HG02884 (cell line): Measurements from ENCODE around the gene GMFB.

Experiments
- ATAC-seq: cut with Tn5 transposase; IDR thresholded peaks from one replicate; pipeline ENCODE4 v1.9.1; 2021; ENCODE audit warnings: mild to moderate bottlenecking, moderate library complexity; ENCODE audit not compliant: unreplicated experiment

Gene GMFB

DNA sequence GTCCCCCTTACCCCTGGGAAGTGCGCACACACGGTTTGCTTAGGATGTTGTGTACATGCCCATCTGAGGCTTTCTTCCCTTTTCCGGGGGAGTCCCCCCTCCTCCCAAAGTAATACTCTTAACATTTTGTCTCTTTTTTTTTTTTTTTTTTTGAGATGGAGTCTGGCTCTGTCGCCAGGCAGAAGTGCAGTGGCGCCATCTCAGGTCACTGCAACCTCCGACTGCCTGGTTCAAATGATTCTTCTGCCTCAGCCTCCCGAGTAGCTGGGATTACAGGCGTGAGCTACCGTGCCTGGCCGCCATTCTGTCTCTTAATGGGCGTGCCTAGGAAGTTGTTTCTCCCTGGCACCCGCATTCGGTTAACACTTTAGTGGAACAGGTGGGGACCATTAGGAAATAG, 4.5 kb upstream of the GMFB start:
- no peak for ATAC-seq

DNA sequence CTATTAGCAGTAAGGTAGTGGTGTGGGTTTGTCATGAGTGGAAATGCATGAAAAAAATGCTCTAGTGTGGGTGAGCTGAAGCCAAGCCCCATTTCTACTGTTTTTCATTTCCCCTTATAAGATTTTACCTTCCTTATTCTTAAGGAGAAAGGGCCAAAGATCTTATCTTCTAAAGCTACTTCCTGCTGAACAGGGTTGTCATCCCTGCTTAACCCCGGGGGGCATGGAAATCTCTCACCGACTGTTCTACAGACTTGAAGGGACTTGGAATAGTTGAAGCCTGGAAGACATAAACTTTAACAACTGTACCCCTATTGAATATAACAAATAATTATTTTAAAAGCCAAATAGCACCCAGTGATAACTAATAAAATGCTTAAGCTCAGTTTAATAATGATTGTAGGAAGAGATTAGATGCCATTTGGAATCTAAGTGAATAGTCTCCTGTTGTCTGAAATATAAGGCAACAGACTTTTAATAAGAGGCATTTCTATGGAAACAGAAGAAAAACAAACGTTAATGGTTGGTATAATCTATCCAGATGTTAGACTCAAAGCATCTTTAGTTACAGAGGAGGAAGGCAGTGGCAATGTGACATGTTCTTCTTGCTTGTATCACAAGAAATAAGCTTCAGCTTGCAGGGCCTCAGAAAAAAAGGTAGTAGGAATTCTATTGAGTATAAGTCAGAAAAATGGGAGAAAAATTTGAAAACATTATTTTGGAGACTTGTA, 1.8 kb upstream of the GMFB start:
- ATAC-seq, result no peak

DNA sequence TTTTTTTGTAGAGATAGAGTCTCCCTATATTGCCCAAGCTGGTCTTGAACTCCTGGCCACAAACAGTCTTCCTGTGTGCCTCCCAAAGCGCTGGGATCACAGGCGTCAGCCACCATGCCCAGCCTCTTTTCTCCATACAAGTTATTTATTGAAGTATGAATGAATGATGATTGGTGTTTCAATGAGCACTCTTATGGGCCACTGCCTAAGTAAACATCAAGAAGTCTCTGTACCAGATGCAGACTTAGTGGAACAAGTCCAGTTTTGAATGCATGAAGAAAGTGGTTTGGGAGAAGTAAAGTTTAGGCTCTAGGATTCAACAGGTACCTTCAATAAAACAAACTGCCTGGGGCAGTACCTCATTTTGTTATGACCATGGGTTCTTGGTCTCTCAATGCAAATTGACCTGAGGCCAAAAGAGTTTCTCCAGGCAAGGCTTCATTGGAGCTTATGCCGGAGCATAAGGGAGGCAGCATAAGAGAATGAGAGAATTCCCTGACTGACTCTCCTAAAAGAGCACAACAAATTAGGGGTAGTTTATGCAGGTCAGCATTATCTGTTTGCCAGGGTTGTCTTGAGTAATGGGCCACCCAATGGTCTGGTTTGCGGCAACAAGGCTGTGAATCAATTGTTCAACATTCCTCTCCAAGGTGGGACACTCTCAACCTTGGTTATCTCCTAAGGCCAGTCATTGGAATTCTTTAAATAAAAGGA, 1.1 kb upstream of the GMFB start:
- no peak for ATAC-seq

DNA sequence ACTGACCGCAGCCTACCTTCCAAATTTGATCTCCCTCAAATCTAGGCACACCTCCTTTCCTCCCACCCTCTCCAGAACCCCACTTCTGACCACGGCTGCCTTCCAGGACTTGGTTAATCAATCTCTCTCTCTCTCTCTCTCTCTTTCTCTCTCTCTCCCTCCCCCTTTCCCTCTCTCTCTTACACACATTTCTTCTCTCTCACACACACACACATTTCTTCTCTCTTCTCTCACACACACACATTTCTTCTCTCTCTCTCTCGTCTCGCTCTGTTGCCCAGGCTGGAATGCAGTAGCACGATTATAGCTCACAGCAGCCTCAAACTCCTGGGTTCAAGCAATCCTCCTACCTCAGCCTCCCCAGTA, 521 bp upstream of the GMFB start:
- ATAC-seq, result peak; percentile 22

DNA sequence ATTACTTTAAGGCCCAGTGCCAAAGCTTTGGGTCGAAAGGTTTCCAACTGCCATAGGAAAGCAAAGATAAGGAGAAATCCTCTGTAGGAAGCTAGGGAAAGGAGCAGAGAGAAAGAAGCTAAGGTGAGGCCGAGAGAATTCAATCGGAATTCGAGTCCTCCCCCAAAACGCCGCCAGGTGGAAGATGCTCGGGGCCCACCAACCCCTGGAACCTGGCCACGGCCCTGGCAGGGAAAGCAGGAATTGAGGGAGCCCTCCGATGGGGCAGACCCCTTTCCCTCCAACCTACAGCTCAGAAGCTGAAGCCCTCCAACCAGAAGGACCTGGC, 498 bp downstream of the GMFB start:
- no peak for ATAC-seq

DNA sequence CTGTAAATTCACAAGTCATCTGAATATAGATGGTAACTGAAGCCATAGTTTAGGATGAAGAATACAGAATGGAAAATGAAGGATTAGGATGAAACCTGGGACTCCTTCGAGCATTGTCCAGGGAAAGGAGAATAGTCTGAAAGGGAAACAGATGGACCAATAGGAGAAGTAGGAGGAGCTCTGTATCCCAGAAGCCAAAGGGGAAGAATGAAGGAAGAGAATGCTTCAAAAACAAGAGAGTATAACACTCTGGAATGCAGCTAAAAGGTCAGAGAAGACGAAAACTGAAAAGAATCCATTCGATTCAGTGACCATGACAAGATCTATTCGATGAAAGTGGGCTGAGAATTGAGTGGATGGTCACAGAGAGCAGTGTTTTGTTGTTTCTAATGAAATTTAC, 1.0 kb downstream of the GMFB start:
- ATAC-seq, result no peak

DNA sequence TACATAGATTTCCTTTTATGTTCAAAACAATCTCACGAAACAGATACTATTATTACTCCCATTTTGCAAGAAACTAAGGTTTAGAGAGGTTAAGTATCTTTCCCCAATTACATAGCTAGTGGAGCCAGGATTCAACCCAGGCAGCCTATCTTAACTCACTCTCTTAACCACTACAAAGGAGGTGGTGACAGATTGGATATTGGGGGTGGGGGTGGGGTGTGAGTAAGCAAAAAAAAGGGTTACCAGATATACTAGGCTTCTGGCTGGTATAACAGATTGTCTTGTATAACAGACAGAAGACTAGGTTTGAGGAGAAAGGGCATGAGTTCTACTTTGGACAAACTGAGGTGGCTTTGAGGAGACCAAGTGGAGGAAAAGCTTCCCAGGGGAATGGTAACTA, 2.1 kb downstream of the GMFB start:
- ATAC-seq, result no peak

DNA sequence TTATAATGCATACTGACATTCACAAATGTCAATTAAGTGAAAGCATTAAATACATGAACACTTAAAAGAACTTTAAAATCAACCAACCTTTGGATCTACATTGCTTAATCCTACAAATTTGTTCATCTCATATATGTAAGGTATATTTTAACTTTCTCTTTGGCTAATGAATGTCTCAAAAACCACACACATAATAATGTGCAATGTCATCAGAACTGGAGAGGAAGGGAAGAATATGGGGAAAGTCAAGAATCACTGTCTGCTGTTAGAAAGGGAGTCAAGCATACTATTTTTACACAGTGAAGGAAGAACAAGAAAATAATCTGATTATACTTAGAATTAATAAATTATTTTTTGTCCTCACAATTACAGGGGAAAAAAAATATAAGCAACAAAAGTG, 4.9 kb downstream of the GMFB start:
- ATAC-seq, result no peak

DNA sequence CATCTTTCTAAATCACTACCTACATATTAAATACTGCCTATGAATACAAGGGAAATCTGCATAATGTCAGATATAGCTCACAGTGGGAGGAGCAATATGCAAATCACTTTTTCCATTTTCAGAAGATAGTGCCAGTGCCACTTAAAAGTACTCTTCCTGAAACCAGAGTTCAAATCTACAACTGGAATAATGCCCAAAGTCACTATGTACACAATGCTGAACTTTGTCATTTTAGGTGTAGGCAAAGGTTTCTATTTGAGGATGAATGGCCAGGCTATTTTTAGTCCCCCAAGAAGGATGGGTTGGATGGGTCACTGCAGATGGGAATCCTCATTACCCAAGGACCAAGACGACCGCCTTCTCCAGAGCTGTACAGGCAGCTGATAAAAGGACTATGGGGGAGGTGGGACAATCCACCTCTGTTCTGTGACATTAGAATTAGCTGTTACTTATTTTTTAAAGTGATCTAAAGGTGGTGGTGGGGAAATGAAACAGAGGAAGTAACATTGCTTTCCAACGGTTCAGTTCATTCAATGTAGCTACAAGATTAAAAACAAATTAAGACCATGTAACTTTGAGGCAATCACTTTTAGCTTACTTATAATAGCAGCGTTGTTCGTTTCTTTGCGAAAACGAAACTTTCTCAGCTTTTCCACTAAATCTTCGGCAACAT, 5.6 kb downstream of the GMFB start:
- ATAC-seq, result no peak

DNA sequence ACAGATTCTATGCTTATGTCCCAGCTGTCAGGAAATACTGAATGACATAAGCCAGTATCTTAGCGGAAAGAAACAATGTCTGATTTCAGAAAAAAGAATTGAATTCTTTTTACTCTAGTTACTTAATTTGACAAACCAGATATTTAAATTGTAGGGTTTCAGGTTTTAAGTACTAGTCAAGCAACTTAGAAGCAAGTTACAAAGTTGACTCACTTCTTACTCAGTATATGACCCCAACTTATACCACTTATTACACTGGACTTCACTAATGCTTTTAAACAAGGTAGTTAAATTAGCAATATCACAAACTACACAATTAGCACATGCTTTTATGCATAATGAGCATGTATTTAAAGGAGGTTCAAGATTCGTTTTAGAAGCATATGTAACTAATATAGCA, 7.1 kb downstream of the GMFB start:
- ATAC-seq, result no peak

DNA sequence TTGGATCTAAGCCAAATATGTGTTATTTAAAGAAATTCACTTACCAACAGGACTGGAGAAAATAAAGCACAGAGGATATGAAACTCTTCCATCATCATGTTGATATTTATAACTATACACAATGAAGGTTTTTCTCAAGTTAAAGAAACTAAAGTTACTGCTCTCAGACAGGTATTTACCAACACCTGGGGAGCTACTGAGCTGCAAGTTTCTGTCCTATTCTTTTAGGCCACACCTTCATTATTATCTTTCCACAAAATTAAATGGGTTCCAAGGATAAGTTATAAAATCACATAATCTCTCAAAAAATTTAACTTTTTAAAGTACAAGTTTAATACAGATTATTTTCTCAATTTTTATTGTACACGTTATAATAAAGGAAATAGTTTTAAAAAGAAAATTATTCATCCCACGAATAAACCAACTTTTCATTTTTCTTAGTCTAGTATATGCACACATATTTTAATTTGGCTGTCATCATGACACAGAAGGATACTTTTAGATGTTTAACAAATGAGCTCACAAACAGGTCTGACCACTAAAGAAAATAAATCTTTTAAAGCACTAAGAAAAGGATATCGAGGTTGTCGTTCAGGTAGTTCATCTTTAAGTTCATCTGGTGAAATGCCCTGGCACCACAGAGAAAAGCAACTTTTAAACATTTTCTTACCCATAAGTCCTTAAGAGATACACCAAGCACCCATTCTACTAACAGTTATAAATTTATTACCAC, 7.8 kb downstream of the GMFB start:
- ATAC-seq, result no peak

DNA sequence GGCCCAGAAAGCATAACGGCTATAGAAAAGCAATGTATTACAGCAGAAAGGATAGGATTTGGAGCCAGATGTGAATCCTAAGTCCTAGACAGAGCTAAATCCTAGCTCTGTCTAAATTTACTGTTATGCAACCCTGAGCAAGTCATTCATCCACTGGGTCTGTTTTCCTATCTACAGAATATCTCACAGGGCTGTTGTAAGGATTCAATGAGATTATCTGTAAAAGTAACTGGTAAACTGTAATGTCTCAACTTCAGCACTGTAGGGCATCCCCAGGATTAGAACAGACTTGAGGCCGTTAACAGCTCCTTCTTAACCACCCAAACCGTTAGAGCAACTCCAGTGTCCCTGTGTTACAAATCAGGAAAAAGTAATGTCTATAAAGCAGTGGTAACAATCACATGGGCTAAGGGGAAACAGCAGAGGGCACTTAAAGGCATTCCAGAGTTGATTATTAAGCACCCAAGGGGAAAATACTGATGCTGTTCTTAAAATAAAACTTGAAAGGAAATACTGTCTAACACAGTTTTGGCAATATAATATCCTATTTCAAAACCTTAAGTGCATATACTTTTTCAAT, 10.1 kb downstream of the GMFB start:
- no peak for ATAC-seq

DNA sequence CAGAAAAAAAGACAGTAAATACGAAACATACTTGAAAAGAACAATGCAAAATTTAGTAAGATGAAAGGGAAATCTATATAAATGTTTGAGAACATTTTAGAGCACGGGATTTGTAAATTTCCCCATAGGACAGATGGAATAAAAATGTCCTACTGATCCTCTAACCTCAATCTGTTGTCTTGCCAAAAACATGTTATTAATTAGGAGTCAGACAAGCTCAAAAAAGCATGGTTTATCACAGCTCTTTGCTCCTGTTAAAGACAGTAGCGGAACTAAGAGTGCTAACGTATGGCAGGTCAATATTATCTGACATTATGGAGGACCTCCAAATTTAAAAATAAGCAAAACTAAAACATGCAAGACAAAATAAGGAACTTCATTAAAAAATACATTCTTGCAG, 12.9 kb downstream of the GMFB start:
- ATAC-seq, result no peak

DNA sequence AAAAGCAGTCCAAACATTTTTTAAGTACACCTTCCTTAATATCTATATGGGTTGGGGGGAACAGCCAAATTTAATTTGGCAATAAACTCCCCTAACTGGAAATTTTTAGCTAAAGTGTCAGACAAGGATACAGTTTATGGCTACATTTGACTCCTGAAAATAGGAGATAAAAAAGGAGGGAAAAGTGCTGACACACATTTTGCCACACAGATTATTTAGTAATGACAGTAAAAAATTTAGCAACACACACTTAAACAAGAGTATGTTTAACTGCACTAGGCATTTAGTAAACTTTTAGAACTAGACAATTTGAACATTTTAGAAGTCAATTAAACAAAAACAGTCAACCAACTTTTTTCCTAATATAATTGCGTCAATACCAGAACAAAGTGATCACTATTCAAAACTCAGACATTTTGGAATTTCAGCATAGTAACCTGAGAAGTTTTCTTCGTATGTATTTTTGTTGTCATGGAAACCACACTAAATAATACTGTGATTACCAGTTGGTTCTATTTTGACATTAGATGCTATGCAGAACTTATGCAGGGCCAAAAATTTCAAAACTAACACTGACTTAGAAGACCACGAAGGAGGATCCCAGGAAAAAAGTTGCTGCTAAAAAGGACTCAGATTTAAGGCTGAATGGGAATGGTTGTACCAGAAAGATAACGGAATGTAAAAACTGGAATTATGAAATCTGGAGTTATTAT, 13.4 kb downstream of the GMFB start:
- no peak for ATAC-seq

DNA sequence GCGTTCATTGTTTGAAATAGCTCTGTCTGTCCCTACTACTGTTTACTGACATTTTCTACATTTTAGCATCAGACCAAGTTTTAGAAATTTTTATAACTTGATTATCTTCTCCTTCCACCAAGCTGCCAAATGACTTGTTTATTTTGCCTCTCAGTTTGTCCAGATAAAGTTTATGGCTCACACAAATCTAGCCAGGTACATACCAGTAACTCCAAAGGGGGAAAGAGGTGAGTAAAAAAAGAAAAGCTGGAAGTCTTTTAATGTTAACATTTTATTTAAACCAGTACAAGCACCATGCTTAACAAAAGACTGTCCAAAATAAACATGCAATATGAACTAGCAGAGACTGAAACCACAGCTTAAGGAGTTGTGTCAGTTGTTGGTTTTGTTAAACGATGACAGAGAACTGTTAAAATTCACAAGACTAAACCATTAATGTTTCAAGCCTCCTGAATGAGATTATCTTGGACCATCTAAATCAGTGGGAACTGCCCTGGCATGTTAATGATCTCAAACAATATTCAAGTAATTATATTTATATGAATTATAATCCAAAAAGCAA, 14.5 kb downstream of the GMFB start:
- ATAC-seq, result no peak

DNA sequence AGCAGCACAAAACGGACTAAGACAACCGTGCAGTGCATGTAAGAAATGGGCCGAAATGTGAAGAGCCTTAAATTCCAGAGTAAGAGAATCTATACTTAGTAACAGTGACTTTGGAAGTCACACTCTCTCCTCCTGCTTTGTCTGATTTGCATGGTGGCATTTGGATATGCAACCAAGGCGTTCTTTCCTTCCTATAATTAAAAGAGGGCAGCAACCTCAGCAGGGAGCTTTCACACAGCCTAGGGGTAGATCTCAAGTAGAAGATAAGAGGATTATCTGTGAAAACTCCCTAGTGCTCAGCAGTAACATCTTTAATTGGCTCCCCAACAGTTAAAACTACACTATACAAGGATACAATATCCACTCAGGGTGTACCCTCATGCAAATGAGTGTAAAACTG, 16.5 kb downstream of the GMFB start:
- no peak for ATAC-seq

DNA sequence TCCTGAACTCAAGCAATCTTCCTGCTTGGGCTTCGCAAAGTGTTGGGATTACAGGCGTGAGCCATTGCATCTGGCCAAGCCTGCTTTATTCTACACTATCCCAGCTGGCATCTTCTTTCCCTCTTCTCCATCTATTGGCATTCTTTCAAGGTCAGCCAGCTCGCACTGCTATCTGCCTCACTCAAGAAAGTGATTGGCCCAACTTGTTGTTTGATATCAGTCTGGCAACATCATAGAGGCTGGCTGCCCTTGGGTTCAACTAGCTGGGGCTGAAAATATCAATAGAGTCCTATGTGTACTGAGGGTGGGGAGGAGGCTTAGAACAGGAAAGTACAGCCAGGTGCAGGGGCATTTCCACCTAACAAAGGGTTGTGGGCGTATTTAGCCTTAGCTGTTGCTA, 17.1 kb downstream of the GMFB start:
- ATAC-seq, result no peak

DNA sequence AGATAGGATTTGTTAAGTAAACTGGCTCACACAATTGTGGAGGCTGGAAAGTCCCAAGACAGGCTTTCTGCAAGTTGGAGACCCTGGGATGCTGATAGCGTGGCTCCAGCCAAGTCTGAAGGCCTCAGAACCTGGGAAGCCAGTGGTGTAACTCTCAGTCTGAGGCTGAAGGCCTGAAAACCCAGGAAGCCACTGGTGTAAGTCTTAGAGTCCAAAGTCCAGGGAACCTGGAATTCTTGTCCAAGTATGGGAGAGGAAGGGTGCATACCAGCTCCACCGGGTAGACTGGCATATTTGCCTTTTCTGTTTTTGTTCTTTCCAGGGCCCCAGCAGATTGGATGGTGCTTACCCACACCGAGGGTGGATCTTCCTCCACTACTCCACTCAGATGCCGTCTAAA, 18.1 kb downstream of the GMFB start:
- ATAC-seq, result no peak

DNA sequence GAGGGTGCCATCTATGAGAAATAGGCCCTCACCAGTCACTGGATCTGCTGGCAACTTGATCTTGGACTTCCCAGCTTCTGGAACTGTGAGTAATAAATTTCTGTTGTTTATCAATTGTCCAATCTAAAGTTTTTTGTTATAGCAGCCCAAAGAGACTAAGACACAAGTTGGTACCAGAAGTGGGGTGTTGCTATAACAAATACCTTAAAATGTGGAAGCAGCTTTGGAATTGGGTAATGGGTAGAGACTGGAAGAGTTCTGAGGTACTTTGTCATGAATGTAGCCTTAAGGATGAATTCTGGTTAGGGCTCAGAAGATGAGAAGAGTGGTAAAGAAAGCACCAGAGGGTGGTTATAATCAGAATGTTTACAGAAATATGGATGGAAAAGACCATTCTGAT, 21.5 kb downstream of the GMFB start:
- no peak for ATAC-seq

DNA sequence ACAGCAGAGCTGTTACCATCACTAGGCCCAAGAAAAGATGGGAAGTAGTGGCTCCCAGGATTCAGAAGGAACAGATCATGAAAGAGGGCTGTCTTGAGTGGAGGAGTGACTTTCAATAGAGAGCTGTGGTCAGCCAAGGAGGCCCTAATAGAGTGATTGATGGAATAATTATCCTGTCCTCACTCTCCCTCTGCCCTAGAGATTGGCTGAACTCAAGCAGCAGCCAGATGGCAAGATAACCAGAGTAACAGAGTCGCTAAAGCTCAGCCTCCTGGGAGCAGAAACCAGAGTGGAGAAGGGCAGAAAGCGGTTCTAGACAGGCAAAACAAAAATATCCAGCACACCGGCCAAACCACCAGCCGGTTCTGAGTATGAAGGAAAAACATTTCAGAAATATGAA, 23.1 kb downstream of the GMFB start:
- no peak for ATAC-seq

DNA sequence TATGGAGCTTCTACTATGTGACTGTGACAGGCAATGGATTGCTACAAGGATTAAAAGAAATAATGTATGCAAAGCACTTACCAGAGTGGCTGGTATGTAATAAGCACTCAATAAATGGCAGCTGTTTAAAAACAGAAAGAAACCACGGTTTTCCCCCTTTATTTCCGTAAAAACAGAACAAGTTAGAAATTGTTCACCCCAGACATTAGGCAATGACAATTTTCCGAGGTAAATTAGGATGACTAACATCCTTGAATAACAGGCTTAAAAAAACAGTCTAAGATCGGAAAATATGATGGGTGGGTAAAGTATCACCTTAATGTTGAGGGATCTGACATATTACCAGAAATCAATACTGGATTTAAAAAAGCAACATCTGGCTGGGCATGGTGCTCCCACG, 26.7 kb downstream of the GMFB start:
- ATAC-seq, result no peak
